GM12878 (cell line): ENCODE data around the gene PRR29. TPM values are rescaled to one million over a fixed set of nuclear protein-coding genes. Genes with fewer than 3 reads are reported as not detected.

ENCODE experiments used
- ATAC-seq: fragments of 200-7000 bp; cut with Tn5 transposase; 3 replicates; pipeline ENCODE4 v1.9.1; 2020; ENCODE audit warnings: mild to moderate bottlenecking, moderate library complexity
- BruUV-seq: library from RNA; stranded (reverse); fragments of 400-500 nt; replicated peaks from 2 replicates; lab custom pipeline; 2021; lab: Mats Ljungman, UMichigan
- CTCF ChIA-PET: fragments of 300-600 bp; sonication (Branson Sonifier 250); formaldehyde crosslinking; extraction: SDS; loops from one replicate; lab custom pipeline; 2021; ENCODE audit warnings: inconsistent platforms; lab: Yijun Ruan, JAX
- POLR2A ChIA-PET: fragments of 350-600 bp; formaldehyde crosslinking; extraction: SDS; loops from one replicate; lab custom pipeline; 2021; ENCODE audit warnings: inconsistent platforms; lab: Charles Lee
- RAD21 ChIA-PET: fragments of 300-600 bp; sonication (Branson Sonifier 250); formaldehyde crosslinking; loops from one replicate; lab custom pipeline; 2023; ENCODE audit warnings: antibody characterized with exemption; ENCODE audit not compliant: unreplicated experiment; lab: Charles Lee
- SMC1A ChIA-PET: fragments of 300-600 bp; sonication (Branson Sonifier 250); formaldehyde crosslinking; loops from one replicate; lab custom pipeline; 2023; ENCODE audit not compliant: unreplicated experiment, uncharacterized antibody; lab: Charles Lee
- DNase-seq: peaks from one replicate; pipeline ENCODE4 v3.0.0-alpha.2; 2011; ENCODE audit warnings: low read depth, low spot score
- FAIRE-seq: peaks from 3 replicates; lab custom pipeline; 2011; peaks lifted over from hg19 to GRCh38; lab: Jason Lieb, UNC
- H2AFZ ChIP-seq: 2 replicates; pipeline ENCODE4 v1.6.0; 2011; ENCODE audit warnings: low read depth, low read length, control low read depth; ENCODE audit not compliant: control insufficient read depth
- H3K27ac ChIP-seq: 2 replicates; pipeline ENCODE4 v1.5.1; 2011; ENCODE audit warnings: control low read depth; ENCODE audit not compliant: control insufficient read depth, insufficient read depth
- H3K27me3 ChIP-seq, 2 experiments: replicated peaks in 1 of 2; 2 replicates each; pipeline versions ENCODE4 v1.6.0 to v1.6.1; 2011; ENCODE audit warnings: low read length in 1 of 2; ENCODE audit not compliant: control insufficient read depth in 2 of 2, insufficient read depth in 2 of 2
- H3K36me3 ChIP-seq, 2 experiments: 2 replicates each; pipeline ENCODE4 v1.5.1; 2011; ENCODE audit warnings: low read length in 1 of 2; ENCODE audit not compliant: control insufficient read depth in 2 of 2, insufficient read depth in 2 of 2
- H3K4me1 ChIP-seq: 2 replicates; pipeline ENCODE4 v1.6.1; 2011; ENCODE audit warnings: mild to moderate bottlenecking, low read length, moderate library complexity, mixed read lengths; ENCODE audit not compliant: control insufficient read depth, insufficient read depth
- H3K4me2 ChIP-seq: 2 replicates; pipeline ENCODE4 v1.6.0; 2011; ENCODE audit warnings: control low read depth; ENCODE audit not compliant: control insufficient read depth, insufficient read depth
- H3K4me3 ChIP-seq: fragments of 200-600 bp; sonication (generic); 2 replicates; pipeline ENCODE4 v1.5.1; 2016
- H3K79me2 ChIP-seq: 2 replicates; pipeline ENCODE4 v1.6.0; 2011; ENCODE audit warnings: low read length; ENCODE audit not compliant: control insufficient read depth, insufficient read depth
- H3K9ac ChIP-seq: 2 replicates; pipeline ENCODE4 v1.8.0; 2011; ENCODE audit warnings: low read length, control low read depth, mixed read lengths; ENCODE audit not compliant: control insufficient read depth, insufficient read depth
- H3K9me3 ChIP-seq: replicated peaks from 3 replicates; pipeline ENCODE4 v1.5.1; 2011; ENCODE audit warnings: mild to moderate bottlenecking, low read length; ENCODE audit not compliant: control insufficient read depth, insufficient read depth
- H4K20me1 ChIP-seq: 2 replicates; pipeline ENCODE4 v1.6.0; 2011; ENCODE audit not compliant: control insufficient read depth, insufficient read depth
- ATF3 ChIP-seq: IDR thresholded peaks from 2 replicates; pipeline ENCODE4 v1.6.1; 2011; ENCODE audit warnings: low read depth, mild to moderate bottlenecking, low read length, moderate library complexity, borderline replicate concordance; ENCODE audit errors: extremely low read depth
- BCL3 ChIP-seq: IDR thresholded peaks from 2 replicates; pipeline ENCODE4 v1.6.1; 2011; ENCODE audit warnings: borderline replicate concordance, low read depth, mild to moderate bottlenecking, moderate library complexity, low read length; ENCODE audit not compliant: insufficient read depth, poor library complexity, severe bottlenecking
- BRCA1 ChIP-seq: IDR thresholded peaks from 2 replicates; pipeline ENCODE4 v1.6.1; 2011; ENCODE audit warnings: low read depth, low read length, improper control_type of control experiment
- CTCF ChIP-seq, 3 experiments: IDR thresholded peaks in 2 of 3; conservative IDR thresholded peaks in 1 of 3; 2 replicates each; pipeline ENCODE4 v1.5.1; 2011; ENCODE audit warnings: low read depth in 3 of 3, low read length in 3 of 3, mild to moderate bottlenecking in 3 of 3, control low read depth in 2 of 3, moderate library complexity in 2 of 3, inconsistent platforms in 1 of 3, mixed read lengths in 1 of 3; ENCODE audit not compliant: control insufficient read depth in 2 of 3, insufficient read depth in 1 of 3; ENCODE audit errors: extremely low read depth in 1 of 3
- JUNB ChIP-seq: IDR thresholded peaks from 2 replicates; pipeline ENCODE4 v1.6.1; 2016; ENCODE audit warnings: antibody characterized with exemption, mild to moderate bottlenecking
- POLR2AphosphoS2 ChIP-seq: IDR thresholded peaks from 2 replicates; pipeline ENCODE4 v1.6.1; 2011; ENCODE audit warnings: low read depth, mild to moderate bottlenecking, low read length, improper control_type of control experiment, moderate library complexity
- RUNX3 ChIP-seq: IDR thresholded peaks from 2 replicates; pipeline ENCODE4 v1.6.1; 2012; ENCODE audit warnings: low read length, inconsistent platforms
- SMC3 ChIP-seq: IDR thresholded peaks from 2 replicates; pipeline ENCODE4 v1.6.1; 2011; ENCODE audit warnings: low read length, improper control_type of control experiment, borderline replicate concordance
- SPI1 ChIP-seq: IDR thresholded peaks from 2 replicates; pipeline ENCODE4 v1.6.1; 2011; ENCODE audit warnings: low read depth, mild to moderate bottlenecking, low read length, moderate library complexity, borderline replicate concordance; ENCODE audit not compliant: insufficient read depth
- STAT1 ChIP-seq: fragments of 450-650 bp; conservative IDR thresholded peaks from 2 replicates; pipeline ENCODE4 v1.6.1; 2014; ENCODE audit warnings: antibody characterized with exemption, mild to moderate bottlenecking
- TCF12 ChIP-seq: IDR thresholded peaks from 2 replicates; pipeline ENCODE4 v1.6.1; 2011; ENCODE audit warnings: low read depth, mild to moderate bottlenecking, low read length
- TCF7 ChIP-seq: IDR thresholded peaks from 2 replicates; pipeline ENCODE4 v1.6.1; 2014; ENCODE audit warnings: antibody characterized with exemption, borderline replicate concordance
- USF2 ChIP-seq: IDR thresholded peaks from 2 replicates; pipeline ENCODE4 v1.6.1; 2011; ENCODE audit warnings: low read depth, low read length, improper control_type of control experiment, borderline replicate concordance
- WGBS: methylation state at CpG from one replicate; pipeline ENCODE4 v1.1.6; 2016; ENCODE audit warnings: low lambda C conversion rate; ENCODE audit not compliant: insufficient replicate concordance, insufficient coverage; ENCODE audit errors: missing lambda C conversion rate; 5-methylcytosine and 5-hydroxymethylcytosine counted together
- in situ Hi-C: fragments of 300-500 bp; cut with MboI; formaldehyde crosslinking; loops from 9 replicates; pipeline ENCODE4 v1.14.3; 2018; ENCODE audit warnings: mixed read lengths
- intact Hi-C: fragments of 100-400 bp; cut with micrococcal nuclease; formaldehyde crosslinking; loops from one replicate; pipeline ENCODE4 v1.14.2; 2022; ENCODE audit not compliant: unreplicated experiment
- polyA plus RNA-seq, 11 experiments: library from polyadenylated mRNA; depleted of rRNA in 4 of 11; unstranded in 6 of 11; stranded (reverse) in 5 of 11; fragments of >200 nt; fragmentation: Nextera tagmentation in 4 of 11; fragmentation: Illumina TruSeq in 1 of 11; extraction: Ambion mirVana in 4 of 11; extraction: Trizol in 1 of 11; gene quantifications; 1 replicate in 1 of 11; 2 replicates in 10 of 11; pipeline versions ENCODE4 v1.2.1 to v1.2.3, GENCODE V29; 2011 to 2016; ENCODE audit warnings: inconsistent platforms in 2 of 11, missing spikeins in 2 of 11, low read depth in 1 of 11
- total RNA-seq, 4 experiments: library from RNA; depleted of rRNA in 3 of 4; stranded (reverse); fragments of >200 nt in 3 of 4; fragmentation: Illumina TruSeq in 1 of 4; extraction: Trizol in 1 of 4; gene quantifications; 2 replicates each; pipeline versions ENCODE4 v1.2.1 to v1.2.3, GENCODE V29; 2013 to 2021
- TF ChIP-seq, protein P1 (sequence below): fragments of 450-650 bp; IDR thresholded peaks from 2 replicates; pipeline ENCODE4 v1.6.1; 2017; ENCODE audit warnings: mild to moderate bottlenecking

PRR29 gene
- total and polyA plus RNA-seq, 10 of the 15 experiments (the other 5 are each of a cell fraction or from before 2014, with no cell fraction given) = 0.01 to 2.4 (median 0.18) TPM; not detected in 3

GRCh38 chr17:63950940-63951907 lies 46.9 kb upstream of the PRR29 start:
- ChIA-PET POLR2A (interaction anchor here (1.7 kb wide), 1 partner anchor 32 kb away, joined by 8 read pairs; no protein-coding TSS in a partner anchor), CTCF (interaction anchor here (0.5 to 11.0 kb wide), 24 partner anchors 10 to 329 kb away, joined by 3 to 315 read pairs (median 4); partner anchors contain the start of genes CD79B, CSHL1, GH1 and ICAM2)
- intact Hi-C loops = loop anchor here (1.0 to 5.0 kb wide), 2 partner anchors 32 to 66 kb away; no protein-coding TSS in a partner anchor
- TF ChIP-seq JUNB (no peak), STAT1 (0 out of 2 replicates have a peak, but pooled peaks have one; percentile 23), TCF7 (no peak), CTCF (IDR thresholded peaks at IDR 0.05 in 2 of 3, conservative IDR thresholded peaks at IDR 0.05 in 1 of 3; ENCODE audit: control insufficient read depth in 2 of 3, extremely low read depth in 1 of 3, insufficient read depth in 1 of 3, low read depth in 3 of 3, low read length in 3 of 3) (peak; percentile 65 to 80 (median 80)), RUNX3 (peak; percentile 32; the same call in 1 of the 2 replicates), BRCA1 (no peak), BCL3 (no peak), SMC3 (peak; percentile 75), ATF3 (no peak), SPI1 (no peak), USF2 (no peak), POLR2AphosphoS2 (no peak), TCF12 (0 out of 2 replicates have a peak, but pooled peaks have one; percentile 12)
- TF ChIP-seq, protein P1, sequence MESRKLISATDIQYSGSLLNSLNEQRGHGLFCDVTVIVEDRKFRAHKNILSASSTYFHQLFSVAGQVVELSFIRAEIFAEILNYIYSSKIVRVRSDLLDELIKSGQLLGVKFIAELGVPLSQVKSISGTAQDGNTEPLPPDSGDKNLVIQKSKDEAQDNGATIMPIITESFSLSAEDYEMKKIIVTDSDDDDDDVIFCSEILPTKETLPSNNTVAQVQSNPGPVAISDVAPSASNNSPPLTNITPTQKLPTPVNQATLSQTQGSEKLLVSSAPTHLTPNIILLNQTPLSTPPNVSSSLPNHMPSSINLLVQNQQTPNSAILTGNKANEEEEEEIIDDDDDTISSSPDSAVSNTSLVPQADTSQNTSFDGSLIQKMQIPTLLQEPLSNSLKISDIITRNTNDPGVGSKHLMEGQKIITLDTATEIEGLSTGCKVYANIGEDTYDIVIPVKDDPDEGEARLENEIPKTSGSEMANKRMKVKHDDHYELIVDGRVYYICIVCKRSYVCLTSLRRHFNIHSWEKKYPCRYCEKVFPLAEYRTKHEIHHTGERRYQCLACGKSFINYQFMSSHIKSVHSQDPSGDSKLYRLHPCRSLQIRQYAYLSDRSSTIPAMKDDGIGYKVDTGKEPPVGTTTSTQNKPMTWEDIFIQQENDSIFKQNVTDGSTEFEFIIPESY = no peak

More at GRCh38 chr17:63950940-63951907, 46.9 kb upstream of the PRR29 start:
- SMC1A ChIA-PET = interaction anchor here (0.6 to 9.9 kb wide), 21 partner anchors 17 to 331 kb away, joined by 3 to 155 read pairs (median 4); partner anchors contain the start of genes CD79B, CSHL1, GH1 and ICAM2
- Histone ChIP-seq H3K9me3 (no peaks in the 10 kb centered on the region), H3K4me2 (no peak overlapping the region), H3K79me2 (no peaks in the 10 kb centered on the region), H3K4me1 (peaks cover 24% of the 10 kb centered on the region), H2AFZ (no peak overlapping the region), H3K27me3 (no peaks in the 10 kb centered on the region), H3K27ac (no peak overlapping the region), H3K9ac (no peak overlapping the region), H4K20me1 (no peaks in the 10 kb centered on the region), H3K36me3 (no peaks in the 10 kb centered on the region), H3K4me3 (no peak overlapping the region)
- RAD21 ChIA-PET = interaction anchor here (0.6 to 7.8 kb wide), 20 partner anchors 10 to 246 kb away, joined by 3 to 97 read pairs (median 4); partner anchors contain the start of genes CD79B, GH1 and ICAM2
- 62% methylated on average over 25 of the region's 29 CpGs for WGBS
- ATAC-seq (peak; percentile 44), DNase-seq (no peak), FAIRE-seq (peak; percentile 71)
- no TSS peak for BruUV-seq
- in situ Hi-C loops = no loop called here
